Natural killer cell (primary cell): Measurements from ENCODE around the gene DCLRE1C. TPM values are rescaled to one million over a fixed set of nuclear protein-coding genes. Genes with fewer than 3 reads are reported as not detected.
"Not testable (repeated sequence)": the region's sequence is repeated elsewhere in the genome, so short reads cannot be mapped to it uniquely, and the experiment has no call there.

Source experiments
- ATAC-seq, 3 donors: fragments of 150-1000 bp in 2 of 3; fragments of 200-7000 bp in 1 of 3; cut with Tn5 transposase; 1 replicate in 1 of 3; 2 replicates in 2 of 3; pipeline ENCODE4 v1.10.0; 2021; ENCODE audit warnings: mild to moderate bottlenecking in 2 of 3, moderate library complexity in 2 of 3
- DNase-seq, 2 donors: peaks; one replicate each; pipeline versions ENCODE4 v3.0.0 to v3.0.0-alpha.2; 2013 to 2021; ENCODE audit warnings: mixed read lengths in 1 of 2
- H3K27ac ChIP-seq: one replicate; pipeline ENCODE4 v1.5.1; 2013; ENCODE audit warnings: mild to moderate bottlenecking, low read length
- H3K27me3 ChIP-seq: one replicate; pipeline ENCODE4 v1.6.1; 2013; ENCODE audit warnings: low read length; ENCODE audit not compliant: control insufficient read depth, insufficient read depth
- H3K36me3 ChIP-seq: one replicate; pipeline ENCODE4 v1.6.1; 2013; ENCODE audit warnings: low read length; ENCODE audit not compliant: control insufficient read depth, insufficient read depth
- H3K4me1 ChIP-seq: one replicate; pipeline ENCODE4 v1.6.1; 2013; ENCODE audit warnings: low read length; ENCODE audit not compliant: control insufficient read depth, insufficient read depth
- H3K4me3 ChIP-seq: one replicate; pipeline ENCODE4 v1.5.1; 2013; ENCODE audit warnings: low read length
- H3K9me3 ChIP-seq: one replicate; pipeline ENCODE4 v1.6.1; 2013; ENCODE audit warnings: low read length; ENCODE audit not compliant: control insufficient read depth, insufficient read depth
- H3K27ac Mint-ChIP-seq, 2 donors: one replicate each; pipeline ENCODE4 v1.8.0; 2022; ENCODE audit warnings: mild to moderate bottlenecking in 2 of 2, mixed read lengths in 2 of 2, moderate library complexity in 1 of 2
- H3K27me3 Mint-ChIP-seq, 2 donors: one replicate each; pipeline ENCODE4 v1.8.0; 2022; ENCODE audit warnings: low read depth in 2 of 2, mixed read lengths in 2 of 2
- H3K36me3 Mint-ChIP-seq: one replicate; pipeline ENCODE4 v1.8.0; 2022; ENCODE audit warnings: mixed read lengths
- H3K4me1 Mint-ChIP-seq, 2 donors: one replicate each; pipeline ENCODE4 v1.8.0; 2022; ENCODE audit warnings: mixed read lengths in 2 of 2
- H3K4me3 Mint-ChIP-seq: one replicate; pipeline ENCODE4 v1.8.0; 2022; ENCODE audit warnings: mild to moderate bottlenecking, moderate library complexity, mixed read lengths
- H3K9me3 Mint-ChIP-seq, 2 donors: one replicate each; pipeline ENCODE4 v1.8.0; 2022; ENCODE audit warnings: mixed read lengths in 2 of 2
- CTCF ChIP-seq: fragments of 200-600 bp; IDR thresholded peaks from one replicate; pipeline ENCODE4 v1.8.0; 2022; ENCODE audit warnings: antibody characterized with exemption
- WGBS: methylation state at CpG from one replicate; pipeline ENCODE4 v1.1.7; 2013; ENCODE audit warnings: missing lambda C conversion rate; ENCODE audit not compliant: insufficient coverage; 5-methylcytosine and 5-hydroxymethylcytosine counted together
- intact Hi-C: fragments of 100-400 bp; cut with micrococcal nuclease; formaldehyde crosslinking; loops from one replicate; pipeline ENCODE4 v1.14.2; 2022
- total RNA-seq, 4 donors: library from RNA; stranded (reverse); fragments of 120-200 nt in 1 of 4; gene quantifications; one replicate each; pipeline versions ENCODE4 v1.2.3 to v1.2.4, GENCODE V29; 2013 to 2022

DCLRE1C gene
- total RNA-seq, 3 donors from 2014 or later (not counting 1 experiment from before 2014, with no cell fraction given): 21.7 to 31.3 (median 22.3) TPM

- no peaks in the 10 kb centered on the region for H3K9me3 Mint-ChIP-seq
- intact Hi-C loops: no loop called here
- no peak overlapping the region for H3K27ac ChIP-seq
- WGBS: 83% methylated on average over 1 of the region's 2 CpGs
- H3K4me3 ChIP-seq: no peak overlapping the region
- peaks cover 14 to 16% of the 10 kb centered on the region in 2 donors for H3K4me1 Mint-ChIP-seq
- H3K27ac Mint-ChIP-seq: no peak overlapping the region
- H3K9me3 ChIP-seq: no peaks in the 10 kb centered on the region
- no peaks in the 10 kb centered on the region for H3K36me3 Mint-ChIP-seq
- H3K4me1 ChIP-seq: peaks cover 10% of the 10 kb centered on the region
- DNase-seq (no peak), ATAC-seq (no peak)
- no peak overlapping the region for H3K4me3 Mint-ChIP-seq
- TF ChIP-seq CTCF: no peak
- H3K27me3 ChIP-seq: no peaks in the 10 kb centered on the region
- H3K36me3 ChIP-seq: peaks cover 29% of the 10 kb centered on the region
- no peaks in the 10 kb centered on the region for H3K27me3 Mint-ChIP-seq
These were observed 80.7 kb downstream of the DCLRE1C start for GRCh38 chr10:14873090-14873760.

- H3K27me3 ChIP-seq, H3K27me3 Mint-ChIP-seq, H3K4me3 Mint-ChIP-seq, H3K9me3 ChIP-seq, H3K27ac ChIP-seq, H3K4me3 ChIP-seq, H3K9me3 Mint-ChIP-seq, H3K27ac Mint-ChIP-seq, H3K4me1 Mint-ChIP-seq, H3K36me3 Mint-ChIP-seq, ATAC-seq, DNase-seq, H3K4me1 ChIP-seq, intact Hi-C loops: not testable (repeated sequence)
- H3K36me3 ChIP-seq: peaks cover 30% of the 10 kb centered on the region
- WGBS: no CpG with 5 or more reads among the region's 3 CpGs
These were observed 89.0 kb downstream of the DCLRE1C start for GRCh38 chr10:14864871-14865270.

- H3K36me3 ChIP-seq: peaks cover 26% of the 10 kb centered on the region
- WGBS: 97% methylated on average over 3 of the region's 6 CpGs
- H3K27ac ChIP-seq, H3K9me3 Mint-ChIP-seq, H3K4me3 ChIP-seq, ATAC-seq, H3K36me3 Mint-ChIP-seq, H3K27ac Mint-ChIP-seq, H3K4me3 Mint-ChIP-seq, H3K27me3 ChIP-seq, DNase-seq, intact Hi-C loops, H3K4me1 Mint-ChIP-seq, H3K9me3 ChIP-seq, H3K4me1 ChIP-seq, H3K27me3 Mint-ChIP-seq: not testable (repeated sequence)
These were observed 89.4 kb downstream of the DCLRE1C start for GRCh38 chr10:14864466-14864865.

GRCh38 chr10:14860791-14861190 lies 93.1 kb downstream of the DCLRE1C start:
- H3K27ac ChIP-seq: no peak overlapping the region
- TF ChIP-seq CTCF: no peak
- H3K27ac Mint-ChIP-seq: peak overlapping the region in 1 of 2 donors; percentile 34
- DNase-seq (no peak), ATAC-seq (no peak)
- no peaks in the 10 kb centered on the region for H3K9me3 Mint-ChIP-seq
- H3K9me3 ChIP-seq: no peaks in the 10 kb centered on the region
- peaks cover 13% of the 10 kb centered on the region for H3K36me3 Mint-ChIP-seq
- H3K4me1 Mint-ChIP-seq: peaks cover 13 to 14% of the 10 kb centered on the region in 2 donors
- no peak overlapping the region for H3K4me3 Mint-ChIP-seq
- no peak overlapping the region for H3K4me3 ChIP-seq
- H3K27me3 Mint-ChIP-seq: no peaks in the 10 kb centered on the region
- intact Hi-C loops: no loop called here
- no peaks in the 10 kb centered on the region for H3K27me3 ChIP-seq
- H3K36me3 ChIP-seq: peaks cover 20% of the 10 kb centered on the region
- H3K4me1 ChIP-seq: no peaks in the 10 kb centered on the region
- WGBS: 100% methylated on average over 1 of the region's 1 CpG
